NOMO-1 (cell line): ENCODE data around the gene SCFD1.

Experiments used
- DNase-seq, 2 experiments: peaks; one replicate each; lab custom pipeline; 2025; ENCODE audit not compliant: unreplicated experiment in 2 of 2; lab: John Stamatoyannopoulos, UW

The SCFD1 gene

GRCh38 chr14:30753452-30753851, 131.3 kb downstream of the SCFD1 start:
- DNase-seq = no peak

- no peak for DNase-seq
These were observed 132.7 kb downstream of the SCFD1 start for GRCh38 chr14:30754778-30755177.

- DNase-seq = no peak
These were observed 134.5 kb downstream of the SCFD1 start for GRCh38 chr14:30756594-30756993.

- no peak for DNase-seq
These were observed 135.0 kb downstream of the SCFD1 start for GRCh38 chr14:30757082-30757481.

GRCh38 chr14:30759172-30760125, 137.3 kb downstream of the SCFD1 start:
- DNase-seq = no peak

- DNase-seq = no peak
These were observed 141.8 kb downstream of the SCFD1 start for GRCh38 chr14:30763891-30764290.

- DNase-seq = no peak
These were observed 145.5 kb downstream of the SCFD1 start for GRCh38 chr14:30767624-30768023.

GRCh38 chr14:30768791-30769190, 146.7 kb downstream of the SCFD1 start:
- no peak for DNase-seq

- no peak for DNase-seq
These were observed 148.3 kb downstream of the SCFD1 start for GRCh38 chr14:30770376-30770775.

GRCh38 chr14:30771595-30771994, 149.5 kb downstream of the SCFD1 start:
- DNase-seq = no peak

GRCh38 chr14:30779210-30779609, 157.1 kb downstream of the SCFD1 start:
- no peak for DNase-seq
